Stimulated activated CD8-positive, alpha-beta memory T cell treated with anti-CD3 and anti-CD28 coated beads, Interleukin-12 subunit alpha, Interleukin-12 subunit beta, amount 100 ng/mL, for 24 hours (primary cell): Measurements from ENCODE around the gene PRDM4.

ENCODE experiments used
- DNase-seq: peaks from one replicate; pipeline ENCODE4 v3.0.0-alpha.2; 2020; ENCODE audit errors: extremely low read depth

Gene PRDM4, protein sequence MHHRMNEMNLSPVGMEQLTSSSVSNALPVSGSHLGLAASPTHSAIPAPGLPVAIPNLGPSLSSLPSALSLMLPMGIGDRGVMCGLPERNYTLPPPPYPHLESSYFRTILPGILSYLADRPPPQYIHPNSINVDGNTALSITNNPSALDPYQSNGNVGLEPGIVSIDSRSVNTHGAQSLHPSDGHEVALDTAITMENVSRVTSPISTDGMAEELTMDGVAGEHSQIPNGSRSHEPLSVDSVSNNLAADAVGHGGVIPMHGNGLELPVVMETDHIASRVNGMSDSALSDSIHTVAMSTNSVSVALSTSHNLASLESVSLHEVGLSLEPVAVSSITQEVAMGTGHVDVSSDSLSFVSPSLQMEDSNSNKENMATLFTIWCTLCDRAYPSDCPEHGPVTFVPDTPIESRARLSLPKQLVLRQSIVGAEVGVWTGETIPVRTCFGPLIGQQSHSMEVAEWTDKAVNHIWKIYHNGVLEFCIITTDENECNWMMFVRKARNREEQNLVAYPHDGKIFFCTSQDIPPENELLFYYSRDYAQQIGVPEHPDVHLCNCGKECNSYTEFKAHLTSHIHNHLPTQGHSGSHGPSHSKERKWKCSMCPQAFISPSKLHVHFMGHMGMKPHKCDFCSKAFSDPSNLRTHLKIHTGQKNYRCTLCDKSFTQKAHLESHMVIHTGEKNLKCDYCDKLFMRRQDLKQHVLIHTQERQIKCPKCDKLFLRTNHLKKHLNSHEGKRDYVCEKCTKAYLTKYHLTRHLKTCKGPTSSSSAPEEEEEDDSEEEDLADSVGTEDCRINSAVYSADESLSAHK

DNA sequence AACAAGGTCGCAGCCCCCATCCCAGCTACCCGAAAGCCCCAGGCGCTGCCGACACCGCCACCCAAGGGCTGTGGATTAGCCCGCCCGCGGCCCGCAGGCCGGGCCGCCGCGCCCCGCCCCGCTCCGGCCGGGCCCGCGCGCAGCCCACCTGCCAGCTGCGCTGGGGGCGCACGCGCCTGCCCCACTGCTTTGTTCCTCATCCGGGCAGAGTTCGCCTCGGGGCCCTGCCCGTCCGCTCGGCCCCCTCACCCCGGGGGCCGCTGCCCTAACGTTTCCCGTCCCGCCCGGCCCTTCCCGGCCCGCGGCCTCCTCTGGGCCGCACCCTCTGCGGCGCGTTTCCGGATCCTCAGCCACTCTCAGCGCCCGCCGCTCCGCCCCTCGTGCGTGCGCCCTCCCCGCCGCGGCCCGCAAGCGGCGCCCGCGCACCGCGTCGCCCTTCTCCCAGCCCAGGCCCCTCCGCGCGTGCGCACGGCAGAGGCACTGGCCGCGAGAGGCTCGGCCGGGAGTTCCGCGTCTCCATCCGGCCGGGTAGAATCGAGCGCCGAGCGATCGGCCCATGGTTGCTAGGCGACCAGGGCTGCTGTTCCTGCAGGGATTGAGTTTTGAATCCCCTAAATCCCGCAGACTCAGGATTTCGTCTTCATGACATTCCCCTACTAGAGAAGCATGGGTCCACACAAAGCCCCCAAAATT, at the start of gene PRDM4:
Gene PRDM4, minus strand, starts transcription at position 329 of the 693 bp plus-strand sequence. CDS start 622 bp downstream, outside the sequence.
- DNase-seq: peak; percentile 81

DNA sequence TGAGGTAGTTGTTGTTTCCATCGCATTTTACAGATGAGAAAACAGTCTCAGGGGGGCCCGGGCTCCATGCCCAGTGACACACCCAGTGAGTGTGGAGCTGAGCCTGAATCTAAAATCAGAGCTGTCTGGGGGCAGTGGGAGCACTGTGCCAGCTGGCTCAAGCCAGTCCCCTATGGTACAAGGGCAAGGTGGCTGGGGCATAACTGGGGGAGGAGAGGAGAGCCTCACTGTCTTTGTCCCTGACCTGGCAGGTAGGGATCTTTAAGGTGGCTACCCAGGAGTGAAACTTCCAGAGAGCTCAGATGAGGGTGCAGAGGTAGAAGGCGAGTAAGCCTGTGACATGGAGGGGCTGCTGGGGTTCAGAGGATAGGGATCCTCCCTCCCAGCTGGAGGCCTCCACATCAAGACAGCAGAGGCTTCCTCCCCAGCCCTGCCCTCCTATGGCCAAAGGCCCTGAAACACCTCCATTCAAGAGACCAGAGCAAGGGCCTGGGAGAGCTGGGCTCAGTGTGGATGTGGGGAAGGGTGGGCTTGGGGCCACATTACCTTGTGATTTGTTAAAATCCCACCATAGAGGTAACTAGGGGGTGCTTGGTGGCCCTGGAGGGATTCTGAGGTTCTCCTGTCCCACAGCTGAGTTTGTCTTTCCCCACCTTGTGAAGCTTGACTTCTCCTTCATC, 46.7 kb upstream of the PRDM4 start:
- DNase-seq: no peak

DNA sequence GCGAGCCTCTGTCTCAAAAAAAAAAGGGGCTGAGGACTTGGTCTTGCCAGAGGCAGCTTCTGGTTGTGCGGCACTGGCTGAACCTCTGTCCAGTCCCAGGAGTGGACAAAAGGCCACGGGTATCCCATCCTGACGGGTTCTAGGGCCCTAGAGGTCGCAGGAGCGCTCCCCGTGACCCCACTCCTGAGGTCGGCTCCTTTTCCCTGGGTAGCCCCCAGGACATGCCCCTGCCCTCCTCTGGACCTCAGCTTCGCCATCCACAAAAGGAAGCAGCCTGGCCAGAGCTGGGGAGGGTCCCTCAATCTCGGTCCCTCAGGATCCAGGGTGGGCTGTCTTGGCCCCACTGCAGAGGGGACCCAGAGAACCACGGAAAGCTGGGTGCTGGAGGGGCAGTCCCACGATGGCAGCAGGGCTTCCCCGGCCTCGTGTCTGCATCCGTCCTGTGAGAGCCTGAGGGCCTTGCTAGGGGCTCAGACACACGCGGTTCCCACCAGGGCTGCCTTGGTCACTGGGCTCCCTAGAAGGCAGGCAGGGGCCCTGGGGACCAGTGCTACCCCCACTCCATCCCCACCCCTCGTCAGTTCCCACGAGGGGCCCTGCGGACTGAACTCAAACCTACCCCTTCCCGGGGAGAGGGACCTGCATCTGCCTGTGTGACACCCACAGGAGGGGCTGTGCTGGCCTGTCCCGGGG, 44.7 kb upstream of the PRDM4 start:
- DNase-seq: no peak

DNA sequence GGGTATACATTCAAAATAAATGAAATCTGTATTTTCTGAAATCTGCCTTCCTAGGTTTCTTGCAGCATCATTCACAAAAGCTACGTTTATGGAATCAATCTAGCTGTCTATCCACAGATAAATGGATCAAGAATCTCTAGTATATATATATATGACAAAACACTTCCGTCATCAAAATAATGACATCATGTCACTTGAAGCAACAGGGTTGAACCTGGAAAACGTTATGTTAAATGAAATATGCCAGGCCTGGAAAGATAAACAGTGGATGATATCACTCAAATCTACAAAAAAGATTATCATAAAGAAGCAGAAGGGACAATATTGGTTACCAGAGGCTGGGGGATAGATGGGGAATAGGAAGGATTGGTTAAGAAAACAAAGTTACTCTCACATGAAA, 42.2 kb upstream of the PRDM4 start:
- no peak for DNase-seq

DNA sequence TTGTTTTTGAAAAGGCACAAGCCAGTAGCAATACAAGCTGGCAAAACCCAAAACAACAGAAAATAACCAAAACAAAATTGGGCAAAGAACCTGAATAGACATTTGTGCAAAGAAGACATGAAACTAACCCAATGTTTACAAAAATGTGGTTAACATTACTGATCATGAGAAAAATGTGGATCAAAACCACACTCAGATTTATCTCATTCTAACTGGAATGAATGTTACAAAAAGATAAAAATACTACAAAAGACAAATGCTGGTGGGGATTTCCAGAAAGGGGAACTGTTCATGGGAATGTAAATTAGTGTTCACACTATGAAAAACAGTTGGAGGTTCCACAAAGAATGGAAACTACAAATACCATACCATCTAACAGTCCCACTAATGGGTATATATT, 40.2 kb upstream of the PRDM4 start:
- DNase-seq: no peak

DNA sequence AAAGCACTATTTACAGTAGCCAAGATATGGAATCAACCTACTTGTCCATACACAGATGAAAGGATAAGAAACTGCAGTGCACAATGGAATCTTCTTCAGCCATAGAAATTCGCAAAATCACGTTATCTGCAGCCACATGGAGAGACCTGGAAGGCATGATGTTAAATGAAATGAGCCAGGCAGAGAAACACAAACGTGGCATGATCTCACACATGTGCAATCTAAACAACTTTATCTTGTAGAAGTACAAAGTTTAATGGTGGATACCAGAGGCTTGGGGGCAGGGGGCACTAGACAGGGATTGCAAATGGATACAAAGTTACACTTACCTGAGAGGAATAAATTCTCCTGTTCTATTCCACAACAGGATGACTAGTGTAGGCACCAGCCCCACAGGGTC, 37.6 kb upstream of the PRDM4 start:
- DNase-seq: no peak

DNA sequence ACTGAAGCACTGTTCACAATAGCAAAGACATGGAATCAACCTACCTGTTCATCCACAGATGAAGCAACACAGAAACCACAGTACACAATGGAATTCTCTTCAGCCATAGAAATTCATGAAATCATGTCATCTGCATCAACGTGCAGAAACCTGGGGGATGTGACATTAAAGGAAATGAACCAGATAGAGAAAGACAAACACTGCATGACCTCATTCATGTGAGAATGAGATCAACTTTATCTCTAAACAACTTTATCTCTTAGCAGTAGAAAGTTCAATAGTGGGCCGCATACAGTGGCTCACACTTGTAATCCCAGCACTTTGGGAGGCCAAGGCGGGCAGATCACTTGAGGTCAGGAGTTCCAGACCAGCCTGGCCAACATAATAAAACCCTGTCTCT, 33.5 kb upstream of the PRDM4 start:
- DNase-seq: no peak

DNA sequence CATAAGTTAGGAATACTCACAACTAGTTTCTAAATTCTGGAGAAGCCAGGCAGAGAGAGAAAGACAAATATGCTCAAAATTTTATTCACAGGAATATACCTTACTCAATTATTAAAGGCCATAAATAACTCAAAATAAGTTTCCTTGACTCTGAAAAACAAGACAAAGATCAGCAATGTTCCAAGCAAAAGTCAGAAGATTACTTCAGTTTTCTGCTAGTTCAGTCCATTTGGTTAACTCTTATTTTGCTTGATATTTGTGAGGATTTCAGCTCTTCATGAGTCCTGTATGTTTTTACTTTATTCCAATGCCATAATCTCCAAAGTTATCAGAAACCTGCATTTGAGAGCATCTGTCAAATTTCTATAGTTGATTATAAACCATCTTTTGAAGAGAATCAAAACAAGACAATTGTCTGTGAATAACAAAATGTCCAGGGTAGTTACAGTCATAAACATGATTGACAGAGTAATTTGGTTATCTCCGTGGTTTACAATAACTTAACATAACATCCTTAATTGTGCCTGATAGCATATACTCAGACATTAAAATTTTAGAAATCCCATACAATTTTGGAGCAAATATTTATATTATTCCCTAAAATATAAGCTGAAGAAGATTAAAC, 30.6 kb upstream of the PRDM4 start:
- no peak for DNase-seq

DNA sequence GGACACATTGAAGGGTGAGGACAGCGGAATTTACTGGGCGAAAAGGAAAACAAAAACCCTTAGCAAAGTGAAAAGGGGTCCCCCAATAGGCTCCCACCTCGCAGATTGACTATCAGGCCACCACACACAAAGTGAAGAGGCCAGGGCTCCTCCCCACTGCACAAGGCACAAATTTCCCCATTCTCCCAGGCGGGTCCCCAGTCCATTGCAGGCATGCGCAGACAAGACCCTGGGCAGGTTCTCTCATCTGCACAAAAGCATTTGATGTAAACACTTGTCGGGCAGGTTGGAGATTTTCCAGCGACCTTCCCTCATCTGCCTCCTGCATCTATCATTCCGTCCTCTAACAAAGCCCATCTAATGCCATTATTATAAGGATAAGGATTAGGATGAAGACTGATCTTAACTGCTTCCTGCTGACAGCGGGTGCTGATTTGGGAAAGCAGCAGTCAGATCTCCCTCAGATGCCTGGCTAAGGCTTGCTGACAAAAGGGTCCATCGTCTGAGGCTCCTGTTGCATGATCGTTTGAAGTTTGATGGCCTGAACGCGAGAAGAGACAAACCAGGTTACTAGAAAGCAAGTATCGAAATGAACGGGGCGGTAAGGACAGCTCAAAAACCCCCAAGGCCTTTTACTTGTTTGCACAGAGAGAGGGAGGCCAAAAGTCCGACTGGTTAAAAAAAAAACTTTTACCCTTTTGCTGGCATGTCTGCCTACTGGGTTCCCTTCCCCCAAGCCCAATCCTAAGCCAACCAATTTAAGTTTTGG, 27.9 kb upstream of the PRDM4 start:
- no peak for DNase-seq

DNA sequence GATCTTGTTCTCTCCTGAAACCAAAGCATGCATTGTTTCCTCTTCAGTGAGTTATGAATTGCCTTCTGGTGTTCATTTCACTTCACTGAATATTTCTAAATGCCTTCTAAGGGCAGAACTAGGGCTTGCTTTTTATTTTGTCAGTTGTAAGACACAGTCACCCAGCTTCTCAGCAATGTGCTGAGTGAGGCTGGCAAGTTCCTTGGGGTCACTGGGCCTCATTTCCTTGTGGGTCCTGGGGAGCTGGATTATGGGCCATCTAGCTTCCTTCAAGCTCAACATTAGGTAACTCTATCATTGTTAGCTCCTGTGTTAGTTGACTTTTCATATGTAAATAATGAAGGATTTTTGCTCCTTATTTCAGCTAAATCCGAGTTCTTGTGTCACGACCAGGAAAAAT, 27.3 kb upstream of the PRDM4 start:
- DNase-seq: no peak

DNA sequence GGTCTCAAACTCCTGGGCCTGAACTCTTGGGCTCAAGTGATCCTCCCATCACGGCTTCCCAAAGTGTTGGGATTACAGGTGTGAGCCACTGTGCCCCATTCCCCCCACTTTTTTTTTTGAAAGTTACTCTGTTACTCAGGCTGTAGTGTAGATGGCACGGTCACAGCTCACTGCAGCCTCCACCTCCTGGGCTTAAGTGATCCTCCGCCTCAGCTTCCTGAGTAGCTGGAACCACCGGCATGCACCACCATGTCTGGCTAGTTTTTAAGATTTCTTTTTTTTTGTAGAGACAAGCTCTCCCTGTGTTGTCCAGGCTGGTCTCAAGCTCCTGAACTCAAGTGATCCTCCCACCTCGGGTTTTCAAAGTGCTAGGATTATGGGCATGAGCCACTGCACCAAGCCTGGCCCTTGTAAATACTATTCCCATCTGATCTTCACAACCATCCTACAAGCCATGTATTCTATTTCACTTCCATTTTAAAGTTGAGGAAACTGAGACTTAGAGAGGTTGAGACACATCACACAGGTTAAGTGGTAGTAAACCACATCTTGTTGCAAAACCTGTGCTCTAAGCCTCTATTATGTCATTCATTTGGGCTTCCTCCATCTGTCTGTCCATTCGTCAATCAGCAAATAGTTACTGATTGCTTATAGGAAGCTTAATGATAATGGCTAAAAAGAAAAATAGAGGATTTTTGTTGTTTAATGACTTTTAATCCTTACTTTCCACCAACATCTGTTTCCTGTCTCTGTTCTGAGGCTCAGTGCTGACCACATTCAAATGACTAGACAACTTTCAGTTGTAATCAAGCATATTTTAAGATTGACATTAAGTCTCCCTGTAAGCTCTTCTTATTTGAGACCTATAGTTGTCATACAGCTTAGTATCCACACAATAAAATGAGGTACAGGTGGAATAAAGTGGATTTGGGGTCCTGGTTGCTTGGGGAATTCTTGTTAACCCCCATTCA, 22.8 kb upstream of the PRDM4 start:
- no peak for DNase-seq

DNA sequence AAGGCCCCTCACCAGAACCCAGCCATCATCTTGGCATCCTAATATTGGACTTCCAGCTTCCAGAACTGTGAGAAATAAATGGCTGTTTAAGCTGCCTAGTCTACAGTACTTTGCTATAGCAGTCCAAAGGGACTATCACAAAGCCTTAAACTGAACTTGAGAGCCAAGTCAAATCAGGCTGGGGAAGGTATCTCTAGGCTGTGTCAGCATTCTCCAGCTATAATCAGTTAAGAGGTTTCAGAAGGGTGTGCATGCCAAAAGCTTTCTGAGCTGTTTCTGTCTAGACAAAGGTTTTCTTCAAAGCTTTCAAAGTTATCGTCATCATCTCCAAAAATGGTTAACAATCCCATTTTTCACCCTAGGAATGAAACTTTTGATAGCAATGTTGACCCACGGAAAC, 21.1 kb upstream of the PRDM4 start:
- no peak for DNase-seq

DNA sequence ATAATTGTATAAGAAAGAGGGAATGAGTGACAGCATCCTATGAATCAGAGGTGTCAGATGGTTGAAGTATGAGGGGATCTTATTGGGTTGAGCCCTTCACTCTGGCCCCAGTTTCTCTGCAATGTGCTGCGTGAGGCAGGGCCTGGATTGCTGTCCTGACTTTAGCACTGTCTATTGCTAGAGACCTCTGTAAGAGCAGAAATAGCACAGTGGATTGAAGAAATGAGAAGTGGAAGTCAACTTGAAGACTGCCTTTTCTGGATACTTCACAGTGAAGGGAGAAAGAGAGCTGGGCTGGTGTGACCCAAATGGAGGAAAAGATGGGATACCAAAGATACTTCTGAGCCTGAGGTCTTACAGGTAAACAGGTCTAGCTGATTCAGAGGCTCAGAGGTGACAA, 19.4 kb upstream of the PRDM4 start:
- no peak for DNase-seq

DNA sequence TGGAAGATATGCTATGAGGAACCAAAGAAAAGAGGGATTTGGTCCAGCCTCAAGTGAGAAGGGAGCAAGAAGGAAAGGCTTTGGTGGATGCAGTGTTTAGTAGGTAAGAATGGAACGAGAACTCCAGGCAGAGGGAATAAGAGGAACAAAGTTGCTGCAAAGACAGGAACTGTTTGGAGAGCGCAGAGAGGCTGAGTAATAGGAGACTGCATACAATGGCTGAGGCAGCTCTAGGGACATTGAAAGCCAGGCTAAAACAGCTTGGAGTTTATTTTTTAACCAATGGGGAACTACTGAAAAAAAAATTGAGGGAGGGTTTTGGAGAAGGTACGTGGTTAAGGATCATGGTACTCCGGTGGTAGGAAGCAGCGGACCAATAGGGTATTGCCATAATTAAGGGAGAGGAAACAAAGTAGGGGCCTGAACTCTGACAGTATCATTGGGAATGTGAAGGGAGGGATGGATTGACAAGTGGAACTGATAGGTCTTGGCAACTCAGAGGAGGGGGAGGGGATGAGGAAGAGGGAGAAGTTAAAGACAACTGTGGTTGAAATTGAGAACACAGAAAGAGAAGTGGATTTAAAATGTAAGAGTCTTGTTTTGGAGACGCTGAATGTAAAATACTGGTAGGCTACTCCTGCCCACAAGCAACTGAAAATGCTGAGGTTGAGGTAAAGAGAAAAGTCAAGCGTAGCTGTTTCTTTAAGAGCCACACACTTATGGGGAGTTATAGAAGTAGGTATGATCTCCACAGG, 18.3 kb upstream of the PRDM4 start:
- DNase-seq: no peak

DNA sequence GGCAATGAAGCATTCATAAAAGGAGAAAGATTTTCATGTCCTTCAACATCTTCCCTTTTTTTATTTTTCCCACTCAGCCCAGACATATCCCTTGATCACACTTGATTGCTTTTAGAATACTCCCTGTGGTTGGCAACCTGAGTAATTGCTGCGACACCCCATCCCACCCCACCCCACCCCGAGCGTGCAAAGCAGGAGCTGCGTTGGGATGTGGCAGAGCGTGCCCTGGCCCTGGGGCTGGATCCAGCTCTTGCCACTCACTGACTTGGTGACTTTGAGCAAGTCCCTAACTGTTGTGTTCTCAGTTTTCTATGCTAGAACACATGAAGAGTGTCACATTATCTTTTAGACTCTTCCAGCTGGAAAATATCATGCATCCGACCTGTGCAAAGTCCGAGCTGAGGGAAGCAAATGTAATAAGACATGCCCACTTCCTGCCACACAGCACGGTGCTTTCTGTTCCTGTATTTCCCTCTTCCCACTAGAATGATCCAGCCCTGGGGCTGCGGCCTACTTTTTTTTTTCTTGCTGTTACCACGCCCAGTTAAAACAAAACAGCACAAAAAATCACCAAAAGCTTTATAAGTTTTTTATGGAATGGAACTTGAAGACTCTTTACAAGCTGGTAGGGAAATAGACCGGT, 17.6 kb upstream of the PRDM4 start:
- DNase-seq: no peak

DNA sequence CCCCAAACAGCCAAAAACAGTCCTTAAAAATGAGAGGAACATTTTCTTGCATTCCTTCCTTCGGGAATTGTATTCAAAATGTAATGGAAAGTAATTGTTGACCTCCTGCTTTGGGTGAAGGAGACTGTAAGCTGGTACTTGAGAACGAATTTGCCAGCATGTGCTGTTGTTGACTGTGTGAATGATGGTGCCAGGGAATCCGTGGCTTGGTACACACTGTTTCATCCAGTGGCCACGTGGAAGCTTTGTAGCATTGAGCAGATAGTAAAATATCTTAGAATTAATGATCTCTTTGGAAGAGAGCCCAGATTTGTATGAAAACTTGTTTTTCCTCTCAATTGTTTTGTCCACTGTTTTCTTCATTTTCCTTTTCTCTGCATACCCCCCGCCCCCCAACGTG, 15.2 kb upstream of the PRDM4 start:
- DNase-seq: no peak

DNA sequence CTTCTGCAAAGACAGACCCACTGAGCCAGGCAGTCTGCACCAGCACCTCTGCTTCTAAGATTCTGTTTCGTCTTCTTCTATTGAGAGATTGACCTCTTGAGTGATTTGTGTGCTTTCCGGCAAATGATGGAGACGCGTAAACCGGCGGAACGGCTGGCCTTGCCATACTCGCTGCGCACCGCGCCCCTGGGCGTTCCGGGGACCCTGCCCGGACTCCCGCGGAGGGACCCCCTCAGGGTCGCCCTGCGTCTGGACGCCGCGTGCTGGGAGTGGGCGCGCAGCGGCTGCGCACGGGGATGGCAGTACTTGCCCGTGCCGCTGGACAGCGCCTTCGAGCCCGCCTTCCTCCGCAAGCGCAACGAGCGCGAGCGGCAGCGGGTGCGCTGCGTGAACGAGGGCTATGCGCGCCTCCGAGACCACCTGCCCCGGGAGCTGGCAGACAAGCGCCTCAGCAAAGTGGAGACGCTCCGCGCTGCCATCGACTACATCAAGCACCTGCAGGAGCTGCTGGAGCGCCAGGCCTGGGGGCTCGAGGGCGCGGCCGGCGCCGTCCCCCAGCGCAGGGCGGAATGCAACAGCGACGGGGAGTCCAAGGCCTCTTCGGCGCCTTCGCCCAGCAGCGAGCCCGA, 14.3 kb upstream of the PRDM4 start:
- DNase-seq: no peak
